Activated CD4-positive, alpha-beta T cell treated with anti-CD3 and anti-CD28 coated beads, Interleukin-2, amount 50 U/mL, for 1 hour (primary cell): ENCODE measurements around the gene MICOS13.
A peak's percentile ranks its signal among the peaks of the same experiment; 100 is the strongest.
"Not testable (repeated sequence)": the region's sequence is repeated elsewhere in the genome, so short reads cannot be mapped to it uniquely, and the experiment has no call there.

Experiments
- DNase-seq: peaks from one replicate; pipeline ENCODE4 v3.0.0-alpha.2; 2020

MICOS13 gene

GRCh38 chr19:5680437-5681368 lies at the start of gene MICOS13, which contains the start of gene HSD11B1L:
Gene MICOS13, minus strand, starts transcription at chr19:5680516. Its CDS starts 30 bp downstream, at chr19:5680486.
Gene HSD11B1L, plus strand, starts transcription at chr19:5681027. Its CDS starts 3,806 bp downstream, at chr19:5684833.
- peak; percentile 97 for DNase-seq

- no peak for DNase-seq
Measured at GRCh38 chr19:5727453-5728050, 47.2 kb upstream of the MICOS13 start.

- peak; percentile 97 for DNase-seq
Measured at GRCh38 chr19:5719961-5720790, 39.9 kb upstream of the MICOS13 start, which contains the start of the genes CATSPERD and LONP1. Gene CATSPERD, plus strand, starts transcription at chr19:5720637. Its CDS starts 101 bp downstream, at chr19:5720738. Gene LONP1, minus strand, starts transcription at chr19:5720146. Its CDS starts 14 bp downstream, at chr19:5720132.

- no peak for DNase-seq
Measured at GRCh38 chr19:5719274-5719960, 39.1 kb upstream of the MICOS13 start.

- no peak for DNase-seq
Measured at GRCh38 chr19:5718579-5719273, 38.4 kb upstream of the MICOS13 start.

GRCh38 chr19:5718037-5718578 lies 37.8 kb upstream of the MICOS13 start:
- no peak for DNase-seq

- DNase-seq, result no peak
Measured at GRCh38 chr19:5717215-5717935, 37.1 kb upstream of the MICOS13 start.

- DNase-seq, result no peak
Measured at GRCh38 chr19:5714816-5715215, 34.5 kb upstream of the MICOS13 start.

- no peak for DNase-seq
Measured at GRCh38 chr19:5713228-5713627, 32.9 kb upstream of the MICOS13 start.

- no peak for DNase-seq
Measured at GRCh38 chr19:5711713-5712161, 31.4 kb upstream of the MICOS13 start.

GRCh38 chr19:5711025-5711424 lies 30.7 kb upstream of the MICOS13 start:
- DNase-seq, result no peak

GRCh38 chr19:5707576-5708575 lies 27.6 kb upstream of the MICOS13 start:
- DNase-seq, result no peak

- DNase-seq, result no peak
Measured at GRCh38 chr19:5706876-5707573, 26.7 kb upstream of the MICOS13 start.

GRCh38 chr19:5705552-5705951 lies 25.2 kb upstream of the MICOS13 start:
- no peak for DNase-seq

- no peak for DNase-seq
Measured at GRCh38 chr19:5703819-5704818, 23.8 kb upstream of the MICOS13 start.

- DNase-seq, result not testable (repeated sequence)
Measured at GRCh38 chr19:5702053-5702410, 21.7 kb upstream of the MICOS13 start.

GRCh38 chr19:5700455-5701092 lies 20.3 kb upstream of the MICOS13 start:
- DNase-seq, result no peak
